ENCODE results near the gene ARSK. TPM values are rescaled to one million over a fixed set of nuclear protein-coding genes. Genes with fewer than 3 reads are reported as not detected.

Gene ARSK
- total and polyA plus RNA-seq, 2 experiments from 2014 or later, result 23.2 to 40.8 TPM

GRCh38 chr5:95533761-95534160 is 21.1 kb upstream of the ARSK start:
- peaks cover 36% of the 10 kb centered on the region for H3K4me1 Mint-ChIP-seq
- H3K27me3 Mint-ChIP-seq (ENCODE audit: insufficient read depth, low read depth, poor library complexity), result peaks cover 2% of the 10 kb centered on the region
- no peaks in the 10 kb centered on the region for H4K20me1 ChIP-seq (replicated peaks; ENCODE audit: insufficient read depth)
- H3K4me2 ChIP-seq, result peak overlapping the region; percentile 69
- no peaks in the 10 kb centered on the region for H3K9me2 ChIP-seq (ENCODE audit: insufficient read depth)
- no peaks in the 10 kb centered on the region for H3K79me2 ChIP-seq (replicated peaks; ENCODE audit: insufficient read depth)
- DNase-seq (ENCODE audit: low spot score) (no peak), ATAC-seq (no peak)
- H3K4me3 ChIP-seq, result no peak overlapping the region
- H3K27ac Mint-ChIP-seq, result peak overlapping the region; percentile 91
- peak overlapping the region; percentile 51 for H3K27ac ChIP-seq (ENCODE audit: low read depth)
- no peak overlapping the region for H3K4me3 Mint-ChIP-seq
- no peaks in the 10 kb centered on the region for H3K27me3 ChIP-seq (ENCODE audit: insufficient read depth)
- H3K36me3 Mint-ChIP-seq (ENCODE audit: low read depth), result peaks cover 23% of the 10 kb centered on the region
- H3K4me1 ChIP-seq (ENCODE audit: insufficient read depth), result peaks cover 34% of the 10 kb centered on the region
- H3K36me3 ChIP-seq (ENCODE audit: insufficient read depth), result peaks cover under 1% of the 10 kb centered on the region
- H2AFZ ChIP-seq, result no peak overlapping the region
- no peaks in the 10 kb centered on the region for H3K9me3 Mint-ChIP-seq
- TF ChIP-seq ETS1 (IDR thresholded peaks at IDR 0.05) (no peak), EZH2 (IDR thresholded peaks at IDR 0.05; ENCODE audit: low read depth, unreplicated experiment) (no peak), CTCF (conservative IDR thresholded peaks at IDR 0.05; ENCODE audit: low read depth in 2 of 2) (no peak), CREB1 (CRISPR knock-in tag; IDR thresholded peaks at IDR 0.05; ENCODE audit: low read depth) (no peak), JUNB (IDR thresholded peaks at IDR 0.05; ENCODE audit: unreplicated experiment) (no peak), POLR2AphosphoS5 (IDR thresholded peaks at IDR 0.05; ENCODE audit: low read depth) (no peak), ZNF462 (CRISPR knock-in tag; IDR thresholded peaks at IDR 0.05) (no peak), ZNF114 (CRISPR knock-in tag; IDR thresholded peaks at IDR 0.05) (no peak), EZH2phosphoT487 (IDR thresholded peaks at IDR 0.05; ENCODE audit: unreplicated experiment) (no peak), NANOG (IDR thresholded peaks at IDR 0.05; ENCODE audit: borderline replicate concordance) (no peak)
- no peaks in the 10 kb centered on the region for H3F3A ChIP-seq (replicated peaks; ENCODE audit: low read depth)

Data from GM23338 (cell line).